DOHH2 (cell line): Measurements from ENCODE around the gene RAP1GAP.

ENCODE experiments used
- H3F3A ChIP-seq: fragments of 200-600 bp; sonication (generic), shearing (Covaris generic); 2 replicates; pipeline ENCODE4 v1.6.0; 2016; ENCODE audit warnings: antibody characterized with exemption, mild to moderate bottlenecking; ENCODE audit not compliant: control insufficient read depth, insufficient read depth
- H3K27ac ChIP-seq: fragments of 200-600 bp; sonication (generic); 2 replicates; pipeline ENCODE4 v1.5.1; 2014; ENCODE audit warnings: low read depth, mild to moderate bottlenecking, low read length, moderate library complexity
- H3K27me3 ChIP-seq: fragments of 200-600 bp; sonication (generic); 2 replicates; pipeline ENCODE4 v1.6.1; 2014; ENCODE audit warnings: mild to moderate bottlenecking, low read length, mixed read lengths; ENCODE audit not compliant: control insufficient read depth
- H3K36me3 ChIP-seq: fragments of 200-600 bp; sonication (generic); 2 replicates; pipeline ENCODE4 v1.6.1; 2014; ENCODE audit warnings: mild to moderate bottlenecking, low read length, moderate library complexity, mixed read lengths; ENCODE audit not compliant: control insufficient read depth
- H3K4me1 ChIP-seq: fragments of 200-600 bp; sonication (generic); 2 replicates; pipeline ENCODE4 v1.6.1; 2014; ENCODE audit warnings: mild to moderate bottlenecking, low read length, mixed read lengths; ENCODE audit not compliant: control insufficient read depth
- H3K4me2 ChIP-seq: fragments of 200-600 bp; sonication (generic); 2 replicates; pipeline ENCODE4 v1.6.0; 2014; ENCODE audit warnings: mild to moderate bottlenecking, low read length, moderate library complexity
- H3K4me3 ChIP-seq: fragments of 200-600 bp; sonication (generic); 2 replicates; pipeline ENCODE4 v1.5.1; 2014; ENCODE audit warnings: mild to moderate bottlenecking, low read length, mixed read lengths
- H3K79me2 ChIP-seq: fragments of 200-600 bp; sonication (generic); 2 replicates; pipeline ENCODE4 v1.6.1; 2014; ENCODE audit warnings: mild to moderate bottlenecking, low read length, mixed read lengths; ENCODE audit not compliant: control insufficient read depth
- H3K9me2 ChIP-seq: fragments of 200-600 bp; sonication (generic); replicated peaks from 2 replicates; pipeline ENCODE4 v1.6.1; 2014; ENCODE audit warnings: mild to moderate bottlenecking, low read length, mixed read lengths; ENCODE audit not compliant: control insufficient read depth
- H3K9me3 ChIP-seq: fragments of 200-600 bp; sonication (generic); 2 replicates; pipeline ENCODE4 v1.6.1; 2014; ENCODE audit warnings: antibody characterized with exemption, low read length, mixed read lengths; ENCODE audit not compliant: control insufficient read depth, insufficient read depth
- H4K20me1 ChIP-seq: fragments of 200-600 bp; sonication (generic); 2 replicates; pipeline ENCODE4 v1.6.0; 2014; ENCODE audit warnings: low read depth, mild to moderate bottlenecking, antibody characterized with exemption, low read length, moderate library complexity; ENCODE audit not compliant: control insufficient read depth, insufficient read depth
- EZH2phosphoT487 ChIP-seq: fragments of 200-600 bp; sonication (generic); IDR thresholded peaks from 2 replicates; pipeline ENCODE4 v1.6.1; 2017; ENCODE audit warnings: borderline replicate concordance, mild to moderate bottlenecking, antibody characterized with exemption, low read length, moderate library complexity, mixed read lengths
- TF ChIP-seq, protein P1 (sequence below): fragments of 200-600 bp; sonication (generic); IDR thresholded peaks from one replicate; pipeline ENCODE4 v1.5.1; 2014; ENCODE audit warnings: antibody characterized with exemption, mild to moderate bottlenecking, low read depth, low read length; ENCODE audit not compliant: poor library complexity, severe bottlenecking

RAP1GAP gene

DNA sequence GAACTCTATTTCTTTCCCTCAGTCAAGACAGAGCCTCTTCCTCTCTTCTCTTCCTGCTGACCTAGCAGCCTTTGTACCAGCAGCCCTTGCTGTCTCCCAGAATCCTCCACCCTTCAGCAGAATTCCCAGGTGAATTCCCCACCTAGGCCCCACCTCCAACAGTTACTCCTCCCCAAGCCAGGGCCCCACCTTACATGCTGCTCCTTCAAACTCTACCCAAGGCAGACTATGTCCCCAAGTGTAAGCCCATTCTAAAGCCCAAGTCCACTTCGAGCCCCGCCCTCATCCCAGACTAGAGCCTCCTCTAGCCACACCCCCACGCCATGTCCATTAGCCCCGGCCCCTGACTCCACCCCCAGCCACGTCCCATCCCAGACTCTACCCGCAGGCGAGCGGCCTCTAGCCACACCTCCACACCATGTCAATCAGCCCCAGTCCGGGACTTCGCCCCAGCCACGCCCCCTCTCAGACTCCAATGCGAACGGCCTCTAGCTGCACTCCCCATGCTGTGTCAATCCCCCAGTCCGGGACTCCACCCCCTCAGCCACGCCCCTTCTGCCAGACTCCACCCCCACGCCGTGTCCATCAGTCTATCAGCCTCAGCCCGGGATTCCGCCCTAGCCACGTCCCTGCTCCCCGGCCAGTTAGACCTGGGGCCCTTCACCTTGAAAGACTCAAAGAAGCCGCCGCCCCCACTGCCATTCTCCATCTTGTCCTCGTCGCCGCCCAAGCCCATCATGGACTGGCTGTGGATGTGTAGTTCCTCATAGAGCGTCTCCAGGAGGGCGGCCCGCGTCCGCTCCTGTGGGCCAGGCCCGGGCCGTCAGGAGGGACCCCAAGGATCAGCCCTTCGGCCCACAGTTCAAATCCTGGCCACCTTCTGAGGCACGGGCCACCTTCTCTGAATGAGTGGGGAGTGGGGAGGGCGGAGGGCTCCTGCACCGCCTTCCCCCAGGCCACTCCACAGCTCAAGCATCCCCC lies 61.3 kb downstream of the RAP1GAP start:
- peaks cover 12% of the 10 kb centered on the region for H3K4me1 ChIP-seq
- peak overlapping the region; percentile 61 for H3K4me2 ChIP-seq
- H3F3A ChIP-seq = no peaks in the 10 kb centered on the region
- no peaks in the 10 kb centered on the region for H3K36me3 ChIP-seq
- H3K27ac ChIP-seq = no peak overlapping the region
- no peaks in the 10 kb centered on the region for H3K79me2 ChIP-seq
- H3K27me3 ChIP-seq = no peaks in the 10 kb centered on the region
- H3K9me3 ChIP-seq = no peaks in the 10 kb centered on the region
- peak overlapping the region; percentile 52 for H3K4me3 ChIP-seq
- no peaks in the 10 kb centered on the region for H3K9me2 ChIP-seq
- H4K20me1 ChIP-seq = no peaks in the 10 kb centered on the region
- TF ChIP-seq, protein P1, sequence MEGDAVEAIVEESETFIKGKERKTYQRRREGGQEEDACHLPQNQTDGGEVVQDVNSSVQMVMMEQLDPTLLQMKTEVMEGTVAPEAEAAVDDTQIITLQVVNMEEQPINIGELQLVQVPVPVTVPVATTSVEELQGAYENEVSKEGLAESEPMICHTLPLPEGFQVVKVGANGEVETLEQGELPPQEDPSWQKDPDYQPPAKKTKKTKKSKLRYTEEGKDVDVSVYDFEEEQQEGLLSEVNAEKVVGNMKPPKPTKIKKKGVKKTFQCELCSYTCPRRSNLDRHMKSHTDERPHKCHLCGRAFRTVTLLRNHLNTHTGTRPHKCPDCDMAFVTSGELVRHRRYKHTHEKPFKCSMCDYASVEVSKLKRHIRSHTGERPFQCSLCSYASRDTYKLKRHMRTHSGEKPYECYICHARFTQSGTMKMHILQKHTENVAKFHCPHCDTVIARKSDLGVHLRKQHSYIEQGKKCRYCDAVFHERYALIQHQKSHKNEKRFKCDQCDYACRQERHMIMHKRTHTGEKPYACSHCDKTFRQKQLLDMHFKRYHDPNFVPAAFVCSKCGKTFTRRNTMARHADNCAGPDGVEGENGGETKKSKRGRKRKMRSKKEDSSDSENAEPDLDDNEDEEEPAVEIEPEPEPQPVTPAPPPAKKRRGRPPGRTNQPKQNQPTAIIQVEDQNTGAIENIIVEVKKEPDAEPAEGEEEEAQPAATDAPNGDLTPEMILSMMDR = no peak
- no peak for TF ChIP-seq EZH2phosphoT487

DNA sequence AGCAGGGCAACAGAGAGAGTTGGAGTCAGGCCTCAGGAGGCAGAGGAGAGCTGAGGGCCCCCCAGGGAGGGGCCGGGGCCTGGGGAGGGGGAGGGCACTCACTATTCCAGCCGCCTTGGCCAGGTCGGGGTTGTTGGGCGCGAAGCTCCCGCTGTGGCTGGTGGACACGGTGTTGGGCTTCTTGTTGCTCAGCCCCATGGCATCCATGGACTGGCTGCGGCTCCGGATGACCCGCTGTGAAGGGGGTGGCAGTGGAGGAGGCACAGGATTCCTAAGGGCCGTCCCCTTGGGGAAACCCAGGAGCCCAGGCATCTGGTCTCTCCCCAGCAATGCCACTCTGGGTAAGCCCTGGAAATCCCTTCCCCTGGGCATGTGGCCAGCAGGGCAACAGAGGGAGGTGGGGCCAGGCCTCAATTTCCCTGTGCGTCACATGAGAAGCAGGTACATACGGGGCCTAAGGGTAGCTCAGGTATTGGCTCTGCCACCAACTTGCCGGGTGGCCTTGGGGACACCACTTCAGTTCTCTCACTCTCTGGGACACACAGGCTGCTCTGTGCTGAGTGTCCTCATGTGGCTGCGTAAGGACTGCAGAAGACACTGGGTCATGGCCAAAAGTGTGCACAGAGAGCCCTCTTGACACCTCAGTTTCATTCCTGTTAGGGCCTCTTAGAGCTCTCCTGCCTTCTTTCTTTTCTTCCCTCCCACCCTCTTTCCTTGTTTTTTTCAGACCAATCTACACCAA lies 63.0 kb downstream of the RAP1GAP start:
- Histone ChIP-seq H3K4me1 (peaks cover 12% of the 10 kb centered on the region), H3F3A (no peaks in the 10 kb centered on the region), H3K36me3 (no peaks in the 10 kb centered on the region), H3K9me2 (no peaks in the 10 kb centered on the region), H4K20me1 (no peaks in the 10 kb centered on the region), H3K4me3 (no peak overlapping the region), H3K79me2 (no peaks in the 10 kb centered on the region), H3K4me2 (no peak overlapping the region), H3K27ac (no peak overlapping the region), H3K27me3 (no peaks in the 10 kb centered on the region), H3K9me3 (no peaks in the 10 kb centered on the region)
- no peak for TF ChIP-seq EZH2phosphoT487
- TF ChIP-seq, protein P1 = no peak

DNA sequence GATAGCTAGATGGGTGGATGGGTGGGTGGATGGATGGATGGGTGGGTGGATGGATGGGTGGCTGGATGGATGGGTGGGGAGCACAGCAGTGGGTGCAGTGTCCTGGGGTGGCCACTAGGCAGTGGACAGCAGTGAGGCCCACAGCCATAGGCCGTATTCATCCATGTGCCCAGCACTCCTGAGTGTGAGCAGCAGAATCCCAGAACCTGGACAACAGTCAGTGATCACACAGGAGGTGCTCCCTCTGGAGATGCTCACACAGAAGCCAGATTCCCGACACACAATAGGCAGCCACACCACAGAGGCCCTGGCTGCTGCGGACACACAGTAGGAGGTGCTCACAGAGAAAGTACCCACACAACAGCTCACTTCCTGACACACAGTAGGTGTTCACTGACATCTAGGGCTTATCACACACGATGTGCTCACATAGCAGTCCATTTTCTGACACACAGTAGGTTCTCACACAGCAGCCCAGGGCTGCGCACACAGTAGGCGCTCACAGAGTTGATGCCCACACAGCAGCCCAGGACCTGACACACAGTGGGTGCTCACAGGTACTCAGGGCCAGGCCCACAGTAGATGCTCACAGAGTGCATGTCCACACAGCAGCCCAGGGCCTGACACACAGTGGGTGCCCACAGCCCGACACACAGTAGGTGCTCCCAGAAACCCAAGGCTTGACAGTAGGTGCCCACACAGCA lies 64.0 kb downstream of the RAP1GAP start:
- TF ChIP-seq, protein P1 = no peak
- no peak for TF ChIP-seq EZH2phosphoT487
- no peaks in the 10 kb centered on the region for H3K27me3 ChIP-seq
- no peaks in the 10 kb centered on the region for H4K20me1 ChIP-seq
- H3K79me2 ChIP-seq = no peaks in the 10 kb centered on the region
- no peaks in the 10 kb centered on the region for H3K9me3 ChIP-seq
- no peaks in the 10 kb centered on the region for H3K36me3 ChIP-seq
- no peaks in the 10 kb centered on the region for H3F3A ChIP-seq
- no peak overlapping the region for H3K4me2 ChIP-seq
- H3K4me1 ChIP-seq = peaks cover 12% of the 10 kb centered on the region
- H3K27ac ChIP-seq = no peak overlapping the region
- no peak overlapping the region for H3K4me3 ChIP-seq
- H3K9me2 ChIP-seq = no peaks in the 10 kb centered on the region
